Thoracic aorta (tissue), 2 donors: ENCODE results near the gene PDE4D. TPM values are rescaled to one million over a fixed set of nuclear protein-coding genes. Genes with fewer than 3 reads are reported as not detected.
A peak's percentile ranks its signal among the peaks of the same experiment; 100 is the strongest.

ENCODE experiments used
- ATAC-seq: fragments of 150-250 bp; one replicate; pipeline ENCODE4 v1.8.0; 2017; ENCODE audit warnings: low read depth; ENCODE audit not compliant: insufficient number of reproducible peaks, low FRiP score
- DNase-seq: peaks from one replicate; pipeline ENCODE4 v3.0.0-alpha.2; 2020; ENCODE audit warnings: low spot score
- H3K27ac ChIP-seq, 2 donors: fragments of 200-600 bp; sonication (generic); 1 replicate in 1 of 2; 2 replicates in 1 of 2; pipeline ENCODE4 v1.5.1; 2016; ENCODE audit warnings: mild to moderate bottlenecking in 2 of 2, moderate library complexity in 2 of 2
- H3K27me3 ChIP-seq: fragments of 200-600 bp; sonication (generic); replicated peaks from 2 replicates; pipeline ENCODE4 v1.6.0; 2016; ENCODE audit warnings: mild to moderate bottlenecking; ENCODE audit not compliant: insufficient read depth
- H3K36me3 ChIP-seq: fragments of 200-600 bp; sonication (generic); one replicate; pipeline ENCODE4 v1.5.1; 2016
- H3K4me1 ChIP-seq, 2 donors: fragments of 200-600 bp; sonication (generic); 1 replicate in 1 of 2; 2 replicates in 1 of 2; pipeline versions ENCODE4 v1.5.1 to v1.6.0; 2016; ENCODE audit warnings: low read depth in 2 of 2, mild to moderate bottlenecking in 1 of 2; ENCODE audit not compliant: control insufficient read depth in 1 of 2
- H3K4me3 ChIP-seq: fragments of 200-600 bp; sonication (generic); 2 replicates; pipeline ENCODE4 v1.5.1; 2016; ENCODE audit warnings: mild to moderate bottlenecking
- H3K9me3 ChIP-seq: fragments of 200-600 bp; sonication (generic); 2 replicates; pipeline ENCODE4 v1.5.1; 2016
- total RNA-seq, 2 donors: library from RNA; depleted of rRNA; stranded (reverse); fragments of >200 nt; gene quantifications; one replicate each; pipeline versions ENCODE4 v1.1.0 to v1.2.3, GENCODE V29; 2016
- TF ChIP-seq, protein P1 (sequence below): fragments of 200-600 bp; sonication (generic); IDR thresholded peaks from one replicate; pipeline ENCODE4 v1.5.1; 2019; ENCODE audit warnings: antibody characterized with exemption

PDE4D gene
- total RNA-seq, 2 donors from 2014 or later, result 34.0 to 85.8 TPM

DNA sequence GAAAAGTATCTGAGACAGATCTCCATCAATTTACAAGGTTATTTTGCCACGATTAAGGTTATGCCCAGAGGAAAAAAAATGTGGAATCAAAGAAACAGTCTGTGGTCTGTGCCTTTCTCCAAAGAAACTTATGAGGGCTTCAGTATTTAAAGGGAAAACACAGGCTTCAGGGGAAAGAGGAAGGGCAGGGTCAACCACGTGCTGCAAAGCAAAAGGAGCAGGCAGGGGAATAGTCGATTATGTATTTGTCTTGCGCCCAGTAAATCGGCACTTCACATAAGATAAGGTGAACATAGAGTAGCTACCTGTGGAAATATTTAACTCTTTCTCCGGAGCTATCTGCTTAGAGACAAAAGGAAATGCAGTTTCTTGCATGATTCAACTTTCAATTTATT is 967.0 kb downstream of the PDE4D start:
- H3K27me3 ChIP-seq, result no peaks in the 10 kb centered on the region
- TF ChIP-seq, protein P1, sequence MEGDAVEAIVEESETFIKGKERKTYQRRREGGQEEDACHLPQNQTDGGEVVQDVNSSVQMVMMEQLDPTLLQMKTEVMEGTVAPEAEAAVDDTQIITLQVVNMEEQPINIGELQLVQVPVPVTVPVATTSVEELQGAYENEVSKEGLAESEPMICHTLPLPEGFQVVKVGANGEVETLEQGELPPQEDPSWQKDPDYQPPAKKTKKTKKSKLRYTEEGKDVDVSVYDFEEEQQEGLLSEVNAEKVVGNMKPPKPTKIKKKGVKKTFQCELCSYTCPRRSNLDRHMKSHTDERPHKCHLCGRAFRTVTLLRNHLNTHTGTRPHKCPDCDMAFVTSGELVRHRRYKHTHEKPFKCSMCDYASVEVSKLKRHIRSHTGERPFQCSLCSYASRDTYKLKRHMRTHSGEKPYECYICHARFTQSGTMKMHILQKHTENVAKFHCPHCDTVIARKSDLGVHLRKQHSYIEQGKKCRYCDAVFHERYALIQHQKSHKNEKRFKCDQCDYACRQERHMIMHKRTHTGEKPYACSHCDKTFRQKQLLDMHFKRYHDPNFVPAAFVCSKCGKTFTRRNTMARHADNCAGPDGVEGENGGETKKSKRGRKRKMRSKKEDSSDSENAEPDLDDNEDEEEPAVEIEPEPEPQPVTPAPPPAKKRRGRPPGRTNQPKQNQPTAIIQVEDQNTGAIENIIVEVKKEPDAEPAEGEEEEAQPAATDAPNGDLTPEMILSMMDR, result no peak
- H3K4me3 ChIP-seq, result no peak overlapping the region
- peaks cover 35 to 53% of the 10 kb centered on the region in 2 donors for H3K4me1 ChIP-seq
- no peak for DNase-seq
- no peaks in the 10 kb centered on the region for H3K36me3 ChIP-seq
- no peak for ATAC-seq
- no peaks in the 10 kb centered on the region for H3K9me3 ChIP-seq
- H3K27ac ChIP-seq, result peak overlapping the region; percentile 50 to 98

DNA sequence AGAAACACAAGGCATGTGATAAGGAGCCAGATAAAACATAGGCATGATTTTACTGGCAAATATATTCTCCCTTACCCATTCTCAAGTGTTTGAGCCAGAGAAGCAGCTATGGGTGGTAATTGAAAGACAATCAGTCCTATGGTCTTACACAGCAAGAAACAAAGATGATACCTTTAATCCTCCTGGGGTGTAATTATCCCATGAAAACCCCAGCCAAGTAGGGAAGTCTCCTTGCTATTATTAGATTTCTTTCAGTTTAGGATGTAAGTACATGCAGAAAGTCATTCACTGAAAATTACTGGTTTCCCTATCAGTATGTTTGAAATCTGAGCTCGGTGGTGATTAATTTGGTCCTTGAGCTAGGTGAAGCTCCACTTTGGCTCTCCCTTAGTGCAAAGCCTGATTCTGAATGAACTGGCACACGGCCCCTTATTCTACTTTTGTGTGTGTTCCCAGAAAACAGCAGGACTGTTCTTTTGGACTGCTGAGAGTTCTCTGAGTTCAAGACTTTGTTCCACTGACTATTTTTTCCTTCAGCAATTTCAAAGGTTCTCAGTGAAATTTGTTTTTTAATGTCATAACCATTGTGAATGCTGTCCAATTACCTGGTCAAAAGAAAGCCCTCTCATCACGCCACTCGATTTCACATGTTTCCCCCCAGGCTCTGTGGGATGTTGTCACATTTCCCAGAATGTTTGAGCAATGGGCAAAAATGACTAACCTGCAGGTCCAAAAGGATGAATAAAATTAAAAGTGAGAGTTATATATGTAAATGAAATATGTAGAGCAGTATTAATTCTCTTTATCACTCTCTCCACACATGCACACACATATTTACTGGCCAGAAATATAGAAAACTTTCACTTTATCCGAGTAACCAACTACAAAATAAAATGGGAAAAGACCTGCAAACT is 967.6 kb downstream of the PDE4D start:
- ATAC-seq, result no peak
- H3K9me3 ChIP-seq, result no peaks in the 10 kb centered on the region
- no peaks in the 10 kb centered on the region for H3K27me3 ChIP-seq
- no peak overlapping the region for H3K4me3 ChIP-seq
- peaks cover 38 to 59% of the 10 kb centered on the region in 2 donors for H3K4me1 ChIP-seq
- DNase-seq, result no peak
- peak overlapping the region; percentile 50 to 98 for H3K27ac ChIP-seq
- H3K36me3 ChIP-seq, result no peaks in the 10 kb centered on the region
- TF ChIP-seq, protein P1, result no peak

DNA sequence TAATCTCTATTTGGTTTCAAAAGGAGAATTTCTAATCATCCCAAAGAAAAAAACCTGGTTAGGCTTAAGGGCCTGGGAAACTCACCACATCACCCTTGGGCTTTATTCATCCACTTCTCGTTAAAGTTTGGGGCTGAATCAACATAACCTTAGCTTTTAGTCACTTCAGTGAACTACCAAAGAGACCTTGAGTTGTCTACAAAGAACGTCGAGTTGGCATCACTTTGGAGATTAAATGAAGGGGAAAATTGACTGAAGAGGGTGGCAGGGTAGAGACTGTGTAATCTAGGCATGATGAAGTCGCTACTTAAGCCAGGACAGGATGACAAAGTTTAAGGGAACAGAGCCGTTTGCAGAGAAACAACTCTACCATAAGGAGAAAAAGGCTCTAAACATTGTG is 969.2 kb downstream of the PDE4D start:
- Histone ChIP-seq H3K27ac (peak overlapping the region; percentile 95 to 98), H3K4me3 (no peak overlapping the region), H3K27me3 (no peaks in the 10 kb centered on the region), H3K4me1 (peaks cover 38 to 64% of the 10 kb centered on the region in 2 donors), H3K36me3 (no peaks in the 10 kb centered on the region), H3K9me3 (no peaks in the 10 kb centered on the region)
- TF ChIP-seq, protein P1, result no peak
- DNase-seq, result no peak
- ATAC-seq, result no peak

DNA sequence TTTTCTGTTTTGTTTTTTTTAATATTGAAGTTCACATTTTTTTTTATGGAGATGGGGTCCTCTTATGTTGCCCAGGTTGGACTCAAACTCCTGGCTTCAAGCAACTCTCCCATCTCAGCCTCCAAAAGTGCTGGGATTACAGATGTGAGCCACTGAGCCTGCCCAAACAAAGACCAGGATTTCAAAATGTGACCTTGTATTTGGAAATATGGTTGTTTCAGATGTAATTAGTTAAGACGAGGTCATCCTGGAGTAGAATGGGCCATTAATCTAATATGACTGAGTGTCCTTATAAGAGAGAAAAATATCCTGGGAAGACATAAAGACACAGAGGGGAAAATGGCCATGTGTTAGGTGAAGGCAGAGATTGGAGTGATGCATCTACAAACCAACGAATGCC is 970.2 kb downstream of the PDE4D start:
- H3K4me3 ChIP-seq, result peak overlapping the region; percentile 32
- no peak for ATAC-seq
- H3K27ac ChIP-seq, result peak overlapping the region; percentile 95 to 98

More for the DNA sequence above, 970.2 kb downstream of the PDE4D start:
- TF ChIP-seq, protein P1, result no peak
- Histone ChIP-seq H3K9me3 (no peaks in the 10 kb centered on the region), H3K27me3 (no peaks in the 10 kb centered on the region), H3K36me3 (no peaks in the 10 kb centered on the region), H3K4me1 (peaks cover 38 to 65% of the 10 kb centered on the region in 2 donors)
- DNase-seq, result no peak
